Neural progenitor cell (in vitro differentiated cells): ENCODE data around the gene CSF1. TPM values are rescaled to one million over a fixed set of nuclear protein-coding genes. Genes with fewer than 3 reads are reported as not detected.

Experiments
- DNase-seq: peaks from one replicate; pipeline ENCODE4 v3.0.0-alpha.2; 2016; ENCODE audit warnings: low spot score
- H2AFZ ChIP-seq: fragments of 200-600 bp; sonication (generic); replicated peaks from 2 replicates; pipeline ENCODE4 v1.6.1; 2016; ENCODE audit warnings: antibody characterized with exemption
- H3F3A ChIP-seq: fragments of 200-600 bp; sonication (generic); 2 replicates; pipeline ENCODE4 v1.6.1; 2016; ENCODE audit warnings: antibody characterized with exemption, low read depth
- H3K27ac ChIP-seq: fragments of 200-600 bp; sonication (generic); 2 replicates; pipeline ENCODE4 v1.5.1; 2016; ENCODE audit warnings: mild to moderate bottlenecking
- H3K27me3 ChIP-seq: fragments of 200-600 bp; sonication (generic); 2 replicates; pipeline ENCODE4 v1.6.1; 2016; ENCODE audit warnings: mild to moderate bottlenecking, moderate library complexity
- H3K36me3 ChIP-seq: fragments of 200-600 bp; sonication (generic); 2 replicates; pipeline ENCODE4 v1.5.1; 2016
- H3K4me1 ChIP-seq: fragments of 200-600 bp; sonication (generic); 2 replicates; pipeline ENCODE4 v1.6.1; 2016; ENCODE audit warnings: mixed run types
- H3K4me2 ChIP-seq: fragments of 200-600 bp; sonication (generic); 2 replicates; pipeline ENCODE4 v1.6.1; 2016
- H3K4me3 ChIP-seq: fragments of 200-600 bp; sonication (generic); 2 replicates; pipeline ENCODE4 v1.5.1; 2016
- H3K79me2 ChIP-seq: fragments of 200-600 bp; sonication (generic); 2 replicates; pipeline ENCODE4 v1.6.1; 2016; ENCODE audit warnings: low read depth
- H3K9ac ChIP-seq: fragments of 200-600 bp; sonication (generic); 2 replicates; pipeline ENCODE4 v1.6.1; 2016
- H3K9me3 ChIP-seq: fragments of 200-600 bp; sonication (generic); 2 replicates; pipeline ENCODE4 v1.5.1; 2016; ENCODE audit warnings: low read depth
- H4K20me1 ChIP-seq: fragments of 200-600 bp; sonication (generic); 2 replicates; pipeline ENCODE4 v1.6.1; 2016; ENCODE audit warnings: low read depth
- H3K27ac Mint-ChIP-seq: 3 replicates; pipeline ENCODE4 v1.8.0; 2021; ENCODE audit warnings: mixed read lengths
- H3K27me3 Mint-ChIP-seq: 2 replicates; pipeline ENCODE4 v1.8.0; 2022; ENCODE audit warnings: low read depth, mild to moderate bottlenecking, inconsistent platforms, moderate library complexity, mixed read lengths; ENCODE audit not compliant: insufficient read depth
- H3K36me3 Mint-ChIP-seq: 3 replicates; pipeline ENCODE4 v1.8.0; 2021; ENCODE audit warnings: mixed read lengths
- H3K4me1 Mint-ChIP-seq: 3 replicates; pipeline ENCODE4 v1.8.0; 2021; ENCODE audit warnings: mixed read lengths
- H3K4me3 Mint-ChIP-seq: 3 replicates; pipeline ENCODE4 v1.8.0; 2021; ENCODE audit warnings: mild to moderate bottlenecking, moderate library complexity, mixed read lengths
- H3K9me3 Mint-ChIP-seq: 3 replicates; pipeline ENCODE4 v1.8.0; 2020; ENCODE audit warnings: mixed read lengths
- CTCF ChIP-seq: fragments of 200-600 bp; sonication (generic); IDR thresholded peaks from 2 replicates; pipeline ENCODE4 v1.5.1; 2017; ENCODE audit warnings: antibody characterized with exemption, mild to moderate bottlenecking
- EZH2 ChIP-seq: fragments of 200-600 bp; sonication (generic); IDR thresholded peaks from 2 replicates; pipeline ENCODE4 v1.6.1; 2017; ENCODE audit warnings: antibody characterized with exemption, mild to moderate bottlenecking, moderate library complexity
- EZH2phosphoT487 ChIP-seq: fragments of 200-600 bp; sonication (generic); IDR thresholded peaks from 2 replicates; pipeline ENCODE4 v1.6.1; 2017; ENCODE audit warnings: antibody characterized with exemption
- total RNA-seq: library from RNA; depleted of rRNA; stranded (reverse); fragments of >200 nt; gene quantifications from 2 replicates; pipeline ENCODE4 v1.2.3, GENCODE V29; 2015; ENCODE audit warnings: low replicate concordance

The CSF1 gene
- total RNA-seq, 1 donor from 2014 or later, result 2.7 TPM

- Histone ChIP-seq H4K20me1 (no peaks in the 10 kb centered on the region), H3K4me3 (no peak overlapping the region), H3K9ac (no peak overlapping the region), H2AFZ (peak overlapping the region; percentile 18), H3F3A (no peaks in the 10 kb centered on the region), H3K4me2 (no peak overlapping the region), H3K9me3 (no peaks in the 10 kb centered on the region), H3K79me2 (no peaks in the 10 kb centered on the region), H3K36me3 (no peaks in the 10 kb centered on the region), H3K27me3 (no peaks in the 10 kb centered on the region), H3K4me1 (peaks cover 6% of the 10 kb centered on the region), H3K27ac (no peak overlapping the region)
- H3K27me3 Mint-ChIP-seq, result peaks cover 9% of the 10 kb centered on the region
- peaks cover 12% of the 10 kb centered on the region for H3K4me1 Mint-ChIP-seq
- TF ChIP-seq CTCF (no peak), EZH2phosphoT487 (no peak), EZH2 (no peak)
- no peaks in the 10 kb centered on the region for H3K36me3 Mint-ChIP-seq
- no peak for DNase-seq
- H3K27ac Mint-ChIP-seq, result no peak overlapping the region
- no peaks in the 10 kb centered on the region for H3K9me3 Mint-ChIP-seq
- no peak overlapping the region for H3K4me3 Mint-ChIP-seq
These were observed 68.9 kb downstream of the CSF1 start for GRCh38 chr1:109979489-109980091.

Other genes starting within 250 kb of the CSF1 start
- gene GSTM2, start 242.8 kb upstream of the CSF1 start, total RNA-seq, result 15.6 and 24.2 TPM in 2 replicates
- 13.8 and 20.8 TPM in 2 replicates for gene GSTM1, start 223.0 kb upstream of the CSF1 start, total RNA-seq
- 0.62 TPM in 1 of 2 replicates, not detected in the other for gene GSTM5, start 198.6 kb upstream of the CSF1 start, total RNA-seq
- 6.4 and 12.9 TPM in 2 replicates for gene GSTM3, start 169.8 kb upstream of the CSF1 start, total RNA-seq
- not detected in 2 replicates for gene EPS8L3, start 146.9 kb upstream of the CSF1 start, total RNA-seq
- gene AHCYL1, start 73.9 kb downstream of the CSF1 start, total RNA-seq, result 62.5 and 65.5 TPM in 2 replicates
- gene STRIP1, start 123.8 kb downstream of the CSF1 start, total RNA-seq, result 55.0 and 67.5 TPM in 2 replicates
- 1.1 TPM in 1 of 2 replicates, not detected in the other for gene ALX3, start 159.8 kb downstream of the CSF1 start, total RNA-seq
- gene UBL4B, start 201.6 kb downstream of the CSF1 start, total RNA-seq, result not detected in 2 replicates
- 0.06 TPM in 1 of 2 replicates, not detected in the other for gene SLC6A17, start 239.6 kb downstream of the CSF1 start, total RNA-seq